Activated CD4-positive, alpha-beta T cell treated with anti-CD3 and anti-CD28 coated beads, Interleukin-2, amount 50 U/mL, for 24 hours (primary cell): Measurements from ENCODE around the gene TRIP11.

ENCODE experiments used
- DNase-seq, 2 donors: peaks; one replicate each; pipeline ENCODE4 v3.0.0-alpha.2; 2020; ENCODE audit warnings: low read depth in 1 of 2, low spot score in 1 of 2

The TRIP11 gene

DNA sequence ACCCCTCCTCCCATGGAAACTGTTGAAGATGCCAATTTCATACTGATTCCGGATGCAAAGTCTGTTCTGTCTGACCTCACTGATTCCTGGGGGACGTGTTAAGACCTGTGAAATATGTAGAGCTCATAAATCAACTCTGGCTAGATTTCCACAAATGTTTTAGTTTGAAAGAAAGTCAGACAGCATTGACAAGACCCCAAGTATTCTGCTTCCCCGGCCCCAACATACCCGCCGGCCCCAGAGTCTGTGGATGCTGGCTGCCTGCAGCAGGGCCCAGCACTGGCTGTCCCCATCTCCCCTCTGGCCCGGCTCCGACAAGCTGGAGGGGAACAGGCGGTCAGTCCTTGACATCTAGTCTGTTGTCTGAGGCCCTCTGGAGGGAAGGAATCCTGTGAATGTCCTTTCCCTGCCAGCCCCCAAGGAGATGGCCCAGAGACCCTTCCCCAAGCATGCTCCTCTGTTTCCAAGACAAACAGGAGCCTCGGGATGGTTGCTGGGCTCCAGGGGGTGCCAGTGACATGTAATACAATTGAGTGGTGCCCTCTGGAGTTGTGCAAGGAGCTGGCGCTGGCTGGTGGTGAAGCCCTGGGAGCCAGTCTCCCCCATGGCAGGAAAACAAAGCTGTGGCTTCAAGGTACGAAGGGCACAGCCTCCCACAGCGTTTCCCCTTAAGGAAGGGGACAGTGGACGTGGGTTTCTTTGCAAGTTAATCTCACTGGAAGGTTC lies 114.7 kb downstream of the TRIP11 start:
- DNase-seq, result no peak

GRCh38 chr14:91920526-91920925 lies 119.3 kb downstream of the TRIP11 start:
- no peak for DNase-seq

GRCh38 chr14:91919814-91920213 lies 120.0 kb downstream of the TRIP11 start:
- DNase-seq, result no peak

- DNase-seq, result no peak
Observed at GRCh38 chr14:91918186-91918883, 121.5 kb downstream of the TRIP11 start.
